NT2/D1 (cell line): ENCODE results near the gene WNK2.

Experiments used
- SUZ12 ChIP-seq: IDR thresholded peaks from 2 replicates; pipeline ENCODE4 v1.6.1; 2011; ENCODE audit not compliant: insufficient read length, insufficient read depth; ENCODE audit errors: extremely low read depth
- YY1 ChIP-seq: IDR thresholded peaks from 2 replicates; pipeline ENCODE4 v1.6.1; 2011; ENCODE audit not compliant: insufficient read length, insufficient read depth
- ZNF274 ChIP-seq: IDR thresholded peaks from 2 replicates; pipeline ENCODE4 v1.6.1; 2011; ENCODE audit warnings: mild to moderate bottlenecking, low read depth, low read length

GRCh38 chr9:93320591-93321219 is 136.8 kb downstream of the WNK2 start:
- TF ChIP-seq ZNF274 (no peak), SUZ12 (no peak), YY1 (no peak)
